GM18526 (cell line): ENCODE data around the gene AP4B1.

Experiments used
- POLR2A ChIP-seq: IDR thresholded peaks from 3 replicates; pipeline ENCODE4 v1.6.1; 2011; ENCODE audit not compliant: insufficient read length; ENCODE audit errors: extremely low read depth

Gene AP4B1

DNA sequence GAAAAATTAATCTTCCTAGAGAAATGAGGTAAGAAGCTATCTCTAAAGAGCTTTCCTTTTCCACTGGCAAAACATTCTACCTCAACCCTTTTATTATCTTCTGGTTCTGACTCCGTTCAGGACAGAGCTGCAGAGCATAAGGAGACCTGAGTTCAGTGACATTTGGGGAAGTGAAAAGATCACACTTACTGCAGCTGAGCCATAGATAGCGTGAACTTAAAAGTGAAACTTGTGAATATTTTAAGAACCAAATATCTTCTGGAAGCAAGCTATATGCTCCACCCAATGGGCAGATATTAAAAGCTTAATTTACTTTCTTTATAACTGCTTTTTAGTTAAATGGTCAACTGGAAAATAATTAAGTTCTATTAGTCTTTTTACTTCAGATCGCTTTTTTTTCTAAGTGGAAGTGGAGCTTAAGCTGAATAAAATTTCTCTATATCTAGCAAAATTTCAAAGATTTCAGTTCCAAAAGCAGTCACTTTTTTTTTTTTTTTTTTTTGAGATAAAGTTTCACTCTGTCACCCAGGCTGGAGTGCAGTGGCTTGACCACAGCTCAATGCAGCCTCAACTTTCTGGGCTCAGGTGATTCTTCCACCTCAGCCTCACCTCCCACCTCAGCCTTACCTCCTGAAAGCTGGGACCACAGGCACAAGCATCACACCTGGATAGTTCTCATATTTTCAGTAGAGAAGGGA, 45.0 kb downstream of the AP4B1 start:
- no peak for TF ChIP-seq POLR2A

DNA sequence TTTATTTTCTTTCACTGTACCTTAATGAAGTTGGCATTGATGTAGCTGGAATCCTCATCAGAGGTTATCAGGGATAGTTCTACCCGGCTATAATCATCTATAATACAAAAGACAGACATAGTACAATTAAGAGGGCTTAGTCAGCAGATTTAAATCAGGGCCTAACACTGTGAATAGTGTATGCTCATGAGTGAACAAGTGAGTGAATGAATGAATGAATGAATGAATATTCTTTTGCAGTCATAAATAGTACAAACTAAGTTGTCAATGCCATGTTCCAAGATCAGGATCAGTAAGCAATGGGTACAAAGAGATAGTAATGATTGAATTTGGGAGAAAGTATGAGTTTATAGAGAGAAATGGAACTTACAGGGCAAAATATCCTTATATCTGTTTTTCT, 45.6 kb downstream of the AP4B1 start:
- no peak for TF ChIP-seq POLR2A

DNA sequence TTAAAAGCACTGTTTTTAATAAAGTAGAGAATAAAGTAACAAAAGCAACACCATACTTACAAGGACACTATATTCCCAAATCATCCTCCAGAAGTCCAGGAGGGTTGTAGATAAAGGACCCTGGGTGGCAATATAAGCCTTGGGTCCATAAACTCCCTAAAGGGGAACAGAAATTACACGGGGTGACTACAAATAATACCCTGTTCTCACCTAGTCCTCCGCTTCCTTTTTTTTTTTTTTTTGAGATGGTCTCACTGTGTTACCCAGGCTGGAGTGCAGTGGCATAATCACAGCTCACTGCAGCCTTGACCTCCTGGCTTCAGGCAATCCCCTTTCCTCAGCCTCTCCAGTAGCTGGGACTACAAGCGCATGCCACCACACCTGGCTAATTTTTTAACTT, 46.2 kb downstream of the AP4B1 start:
- no peak for TF ChIP-seq POLR2A

DNA sequence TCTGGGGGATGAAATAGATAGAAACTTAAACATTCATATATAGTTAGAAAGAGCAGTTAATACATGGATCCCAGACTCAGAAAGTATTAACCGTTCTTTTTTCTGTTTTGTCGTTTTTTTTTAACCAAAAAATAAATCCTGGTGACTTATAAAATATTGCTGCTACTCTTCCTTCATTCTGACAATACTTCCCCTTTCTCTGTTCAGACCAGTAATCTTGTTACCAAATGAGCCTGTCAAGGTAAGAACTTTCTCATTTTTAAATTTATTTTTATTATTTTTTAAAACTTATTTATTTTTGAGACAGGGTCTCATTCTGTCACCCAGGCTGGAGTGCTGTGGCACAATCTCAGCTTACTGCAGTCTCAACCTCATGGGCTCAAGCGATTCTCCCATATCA, 46.8 kb downstream of the AP4B1 start:
- TF ChIP-seq POLR2A = no peak

DNA sequence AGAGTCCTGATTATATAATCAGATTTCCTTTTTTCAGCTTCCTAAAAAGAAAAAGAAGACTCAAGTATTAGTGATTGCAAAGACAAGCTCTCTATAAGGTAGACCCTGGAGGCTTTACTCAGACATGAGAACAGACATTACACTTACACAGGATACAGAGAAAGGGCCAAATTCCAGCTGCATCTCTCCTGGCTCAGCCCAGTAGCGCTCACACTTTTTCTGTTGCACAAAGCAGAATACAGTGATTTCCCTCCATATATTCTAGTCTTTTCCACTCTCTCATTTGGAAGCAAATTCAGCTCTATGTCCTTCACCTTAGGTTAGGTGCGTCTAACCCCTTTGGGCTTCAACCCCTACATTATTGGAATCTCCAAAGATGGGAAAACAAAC, 48.2 kb downstream of the AP4B1 start:
- TF ChIP-seq POLR2A = no peak

DNA sequence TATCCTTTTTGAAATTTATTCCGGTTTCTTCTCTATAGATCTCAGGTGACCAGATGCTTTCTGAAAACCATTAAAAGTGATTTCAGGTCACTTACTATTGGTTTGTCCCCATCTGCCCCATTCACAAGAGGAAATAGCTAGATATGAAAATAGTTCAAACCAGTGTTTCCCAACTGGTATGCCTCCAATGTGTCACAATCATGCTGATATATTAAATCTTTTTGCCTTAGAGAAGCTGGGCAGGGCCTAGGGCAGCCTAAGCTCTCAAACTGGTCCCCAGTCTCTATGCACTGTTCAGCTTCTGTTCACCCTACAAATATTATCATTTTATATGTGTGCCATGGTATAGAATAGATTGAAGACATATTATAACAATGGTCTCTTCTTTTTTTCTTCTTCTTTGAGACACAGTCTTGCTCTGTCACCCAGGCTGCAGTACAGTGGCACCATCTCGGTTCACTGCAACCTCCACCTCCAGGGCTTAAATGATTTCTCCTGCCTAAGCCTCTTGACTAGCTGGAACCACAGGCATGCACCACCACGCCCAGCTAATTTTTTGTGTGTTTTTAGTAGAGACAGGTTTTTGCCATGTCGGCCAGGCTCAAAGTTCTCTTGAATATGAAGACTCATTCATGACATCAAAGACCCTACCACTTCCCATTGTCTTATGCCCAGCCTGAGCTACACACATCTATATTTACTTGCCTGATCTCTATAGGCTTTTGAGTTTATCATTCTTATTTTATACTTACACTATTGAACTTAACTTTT, 48.8 kb downstream of the AP4B1 start:
- no peak for TF ChIP-seq POLR2A

DNA sequence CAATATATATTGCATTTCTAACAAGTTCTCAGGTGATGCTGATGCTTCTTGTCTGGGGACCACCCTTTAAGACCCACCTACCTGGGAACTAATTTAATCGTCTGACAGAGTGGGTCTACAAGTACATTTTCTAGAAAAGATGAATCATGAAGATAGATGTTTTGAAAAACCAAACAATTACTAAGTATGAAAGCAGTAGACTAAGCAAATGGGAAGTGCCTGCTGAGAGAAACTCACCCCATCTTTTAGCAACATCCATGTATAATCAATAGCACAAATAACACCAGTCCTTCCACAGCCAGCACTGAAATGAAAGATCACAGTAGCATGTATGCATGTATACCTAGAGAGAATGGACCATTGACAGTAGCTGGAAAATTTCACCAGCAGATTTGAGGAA, 50.4 kb downstream of the AP4B1 start:
- TF ChIP-seq POLR2A = no peak

DNA sequence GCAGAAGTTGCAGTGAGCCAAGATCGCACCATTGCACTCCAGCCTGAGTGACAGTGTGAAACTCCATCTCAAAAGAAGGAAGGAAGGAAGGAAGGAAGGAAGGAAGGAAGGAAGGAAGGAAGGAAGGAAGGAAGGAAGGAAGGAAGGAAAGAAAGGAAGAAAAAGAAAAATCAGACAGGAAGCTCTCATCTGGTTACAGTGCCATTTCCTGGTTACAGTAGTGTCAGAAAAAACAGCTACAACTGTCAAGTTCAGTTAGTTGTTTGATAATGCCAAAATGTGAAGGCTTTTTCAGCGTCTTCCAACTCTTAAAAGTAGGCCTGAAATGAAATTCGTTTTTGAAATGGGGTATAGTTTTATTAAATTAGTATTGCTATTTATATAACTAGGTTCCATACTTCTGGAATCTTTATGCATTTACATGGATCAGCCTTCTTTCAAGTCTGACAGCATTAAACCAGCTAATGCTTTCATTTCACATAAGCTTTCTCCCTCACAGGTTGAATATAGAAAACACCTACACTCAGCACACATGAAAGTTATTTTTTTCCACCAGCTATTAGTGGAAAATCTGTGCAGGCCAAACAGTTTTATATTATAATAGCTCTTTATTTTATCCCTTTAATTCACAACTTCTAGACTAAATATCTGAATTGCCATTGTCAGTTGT, 54.3 kb downstream of the AP4B1 start:
- no peak for TF ChIP-seq POLR2A

DNA sequence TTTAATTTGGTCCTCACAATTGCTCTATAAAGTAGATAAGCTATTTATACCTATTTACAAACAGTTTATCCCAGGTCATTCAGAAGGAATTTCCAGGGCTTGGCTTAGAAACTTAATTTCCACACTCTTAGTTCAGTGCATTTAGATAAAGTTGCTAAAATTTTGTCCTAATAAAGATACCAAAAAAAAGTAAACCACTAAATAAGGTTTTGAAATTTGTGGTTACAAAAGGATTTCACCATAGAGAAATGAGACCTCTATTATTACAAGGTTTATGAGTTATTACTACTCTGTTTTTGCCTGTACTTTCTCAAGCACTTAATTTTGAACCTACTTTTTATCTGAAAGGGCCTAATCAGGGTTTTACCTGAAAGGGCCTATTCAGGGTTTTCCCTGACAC, 55.5 kb downstream of the AP4B1 start:
- TF ChIP-seq POLR2A = no peak

DNA sequence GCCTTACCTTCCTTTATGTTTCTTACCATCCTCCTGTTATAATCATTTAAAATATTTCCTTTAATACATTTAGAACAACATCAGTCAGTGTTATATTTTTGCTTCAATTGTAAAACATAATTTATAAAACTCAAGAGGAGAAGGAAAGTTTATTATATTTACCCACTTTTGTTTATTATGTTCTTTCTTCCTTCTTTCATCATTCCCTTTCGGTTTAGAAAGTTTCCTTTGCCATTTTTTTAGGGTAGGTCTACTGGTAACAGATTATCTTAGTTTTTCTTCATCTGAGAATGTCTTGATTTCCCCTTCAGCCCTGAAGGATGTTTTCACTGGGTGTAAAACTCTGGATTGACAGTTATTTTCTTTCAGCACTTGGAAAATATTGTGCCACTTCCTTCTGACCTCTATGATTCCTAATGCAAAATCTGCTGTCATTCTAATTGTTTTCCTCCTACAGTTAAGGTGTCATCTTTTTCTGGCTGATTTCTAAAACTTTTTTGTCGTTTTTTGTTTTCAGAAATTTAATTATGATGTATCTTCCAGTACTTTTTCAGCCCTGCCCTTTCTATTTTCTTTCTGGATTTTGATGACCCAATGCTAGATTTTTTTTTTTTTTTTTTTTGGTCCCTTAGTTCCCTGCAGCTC, 58.1 kb downstream of the AP4B1 start:
- no peak for TF ChIP-seq POLR2A
